Activated CD4-positive, alpha-beta T cell treated with anti-CD3 and anti-CD28 coated beads, Interleukin-2, amount 50 U/mL, for 4 hours (primary cell): Measurements from ENCODE around the gene CRTAP.
"Not testable (repeated sequence)": the region's sequence is repeated elsewhere in the genome, so short reads cannot be mapped to it uniquely, and the experiment has no call there.

Source experiments
- DNase-seq, 2 experiments: peaks; one replicate each; pipeline ENCODE4 v3.0.0-alpha.2; 2020

CRTAP gene

DNA sequence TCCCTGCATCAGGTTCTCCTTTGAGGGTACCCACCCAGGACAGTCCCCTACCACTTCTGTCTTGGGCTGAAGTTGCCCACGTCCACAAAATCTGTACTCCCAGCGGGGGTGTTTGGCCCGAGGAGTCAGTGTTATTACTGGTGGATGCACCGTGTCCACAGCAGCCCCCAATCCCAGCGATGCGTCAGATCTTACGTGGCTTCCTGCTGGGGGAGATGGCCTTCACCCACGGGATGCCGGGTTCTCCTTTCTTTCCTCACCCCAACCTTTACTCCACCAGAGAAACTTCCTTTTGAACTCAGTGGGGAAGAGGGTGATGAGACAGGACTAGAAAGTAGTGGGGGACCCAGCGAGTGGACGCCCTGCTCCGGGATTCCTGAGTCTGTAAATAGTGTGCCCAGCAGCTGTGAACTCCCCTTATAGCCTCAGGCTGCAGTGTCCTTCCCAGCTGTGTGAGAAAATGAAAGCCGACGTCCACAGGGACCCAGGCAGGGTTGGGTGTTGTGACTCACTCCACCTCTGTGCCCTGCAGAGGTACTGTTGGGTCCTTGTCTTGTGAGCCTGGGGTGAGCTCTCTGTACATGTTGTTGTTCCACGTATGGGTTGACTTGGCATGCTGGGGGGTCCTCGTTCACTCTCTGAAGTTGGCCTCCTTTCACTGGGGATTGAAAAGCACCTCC lies 31.5 kb downstream of the CRTAP start:
- DNase-seq, result no peak

DNA sequence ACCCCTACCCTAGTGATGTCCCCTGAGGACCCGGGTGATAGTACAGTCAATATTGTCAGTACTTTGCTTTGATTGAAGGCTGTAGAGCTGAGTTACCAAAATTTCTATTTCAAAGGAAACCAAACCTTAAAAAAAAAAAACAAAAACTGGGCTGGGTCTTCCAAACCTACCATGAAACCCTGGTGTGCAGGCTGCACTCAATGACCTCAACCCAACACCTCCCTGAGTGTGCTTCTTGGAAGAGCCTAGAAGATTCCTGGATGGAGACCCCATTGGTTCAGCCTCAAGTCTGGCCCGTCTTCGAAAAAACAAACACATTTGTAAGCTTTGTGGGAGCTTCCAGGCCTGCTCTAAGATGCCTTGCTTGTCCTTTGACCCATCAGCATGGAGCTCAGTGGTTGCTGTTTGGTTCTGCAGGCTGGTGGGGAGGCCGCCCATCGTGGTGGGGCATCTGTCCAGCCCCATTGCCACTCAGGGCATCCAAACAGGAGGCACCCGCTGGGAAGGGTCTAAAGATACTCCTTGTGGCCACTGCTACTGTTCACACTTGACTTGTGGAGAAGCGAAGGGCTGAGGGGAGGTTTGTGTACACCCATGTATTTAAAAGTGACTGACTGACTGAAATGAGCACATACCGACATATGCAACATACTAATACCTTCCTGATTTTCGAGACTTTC lies 32.2 kb downstream of the CRTAP start:
- no peak for DNase-seq

DNA sequence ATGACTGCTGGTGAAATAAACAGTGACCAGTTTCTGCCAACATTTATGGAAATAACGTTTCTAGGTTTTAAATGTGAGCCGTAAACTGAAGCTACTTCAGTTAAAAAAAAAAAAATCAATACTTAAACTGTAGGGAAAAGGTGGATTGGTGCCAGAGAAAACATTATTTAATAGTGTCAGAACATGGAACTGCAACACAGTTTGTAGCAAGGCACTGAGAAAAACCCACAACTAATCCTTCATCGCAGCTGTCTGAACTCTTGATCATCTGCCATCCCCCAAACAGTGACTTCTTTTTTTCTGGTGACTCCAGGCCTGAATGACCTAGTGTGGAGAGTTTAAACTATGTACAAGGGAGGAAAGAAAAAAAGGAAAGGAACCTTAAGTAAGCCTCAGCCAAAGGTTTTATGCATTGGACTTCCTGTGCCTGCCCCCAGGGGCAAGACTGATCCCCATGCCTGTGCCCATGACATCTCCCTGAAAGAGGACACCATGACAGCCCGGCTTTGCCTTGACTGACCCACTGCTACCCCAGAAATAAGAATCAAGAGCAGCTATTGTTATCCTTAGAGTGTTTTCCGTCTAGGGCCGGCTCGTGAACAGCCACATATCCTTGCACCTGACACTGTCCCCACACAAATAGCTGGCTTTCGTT lies 33.1 kb downstream of the CRTAP start:
- no peak for DNase-seq

DNA sequence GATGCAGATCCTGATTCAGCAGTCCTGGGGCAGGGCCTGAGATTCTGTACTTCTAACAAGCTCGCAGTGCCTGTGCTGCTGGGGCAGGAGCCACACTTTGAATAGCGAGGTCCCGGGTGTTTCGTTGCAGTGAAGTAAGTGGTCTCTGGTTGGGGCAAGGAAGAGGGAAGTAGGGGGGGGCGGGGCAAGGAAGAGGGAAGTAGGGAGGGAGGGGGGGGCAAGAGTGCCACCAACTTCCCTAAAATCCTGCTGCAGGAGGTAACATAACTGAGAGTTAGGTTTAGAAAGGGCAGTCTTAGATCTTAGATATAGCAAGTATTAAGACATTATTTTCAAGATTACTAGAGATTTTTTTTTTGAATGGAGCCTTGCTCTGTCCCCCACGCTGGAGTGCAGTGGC lies 35.5 kb downstream of the CRTAP start:
- DNase-seq, result no peak

DNA sequence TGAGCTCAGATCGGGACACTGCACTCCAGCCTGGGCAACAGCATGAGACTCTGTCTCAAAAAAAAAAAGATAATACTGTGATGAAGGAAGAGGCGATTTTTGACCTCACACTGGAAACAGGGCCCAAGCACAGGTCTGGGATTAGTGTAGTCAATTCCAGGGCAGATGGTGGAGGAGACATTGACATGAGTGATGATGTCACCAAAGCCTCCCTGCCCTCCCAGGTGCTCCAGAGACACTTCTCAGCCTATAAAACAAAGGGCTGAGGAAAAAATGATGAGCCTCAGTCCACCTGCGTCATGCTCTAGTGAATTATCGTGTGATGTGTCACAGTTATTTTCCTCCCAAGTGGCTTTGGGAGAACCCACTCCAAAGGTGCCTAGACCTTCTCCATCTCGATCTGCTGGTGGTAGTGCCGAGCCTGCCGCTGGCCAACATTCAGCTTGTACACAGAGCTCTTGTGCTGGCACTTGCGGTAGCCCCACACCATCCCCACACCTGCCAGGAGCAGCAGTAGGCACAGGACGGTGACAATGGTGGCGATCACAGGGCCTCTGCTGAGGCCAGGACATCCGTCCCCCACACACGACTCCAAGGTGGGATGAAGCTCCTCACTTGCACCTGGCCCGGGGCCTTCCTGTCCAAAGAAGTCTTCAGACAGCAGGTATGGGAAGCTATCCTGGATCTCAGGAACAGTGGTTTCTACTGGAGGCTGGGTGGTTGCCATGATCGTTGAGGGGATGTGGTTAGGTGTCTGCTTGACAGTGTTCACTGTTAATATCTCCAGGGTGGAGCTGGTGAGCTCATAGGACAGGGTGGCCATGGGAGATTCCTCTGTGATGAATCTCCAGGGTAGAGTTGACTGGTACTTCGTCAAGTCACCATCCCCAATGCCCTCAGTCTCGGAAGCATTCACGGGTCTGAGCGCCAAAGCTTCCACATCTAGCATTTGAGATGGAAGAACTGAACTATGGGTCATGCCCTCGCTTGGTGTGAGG lies 38.8 kb downstream of the CRTAP start:
- DNase-seq, result no peak

DNA sequence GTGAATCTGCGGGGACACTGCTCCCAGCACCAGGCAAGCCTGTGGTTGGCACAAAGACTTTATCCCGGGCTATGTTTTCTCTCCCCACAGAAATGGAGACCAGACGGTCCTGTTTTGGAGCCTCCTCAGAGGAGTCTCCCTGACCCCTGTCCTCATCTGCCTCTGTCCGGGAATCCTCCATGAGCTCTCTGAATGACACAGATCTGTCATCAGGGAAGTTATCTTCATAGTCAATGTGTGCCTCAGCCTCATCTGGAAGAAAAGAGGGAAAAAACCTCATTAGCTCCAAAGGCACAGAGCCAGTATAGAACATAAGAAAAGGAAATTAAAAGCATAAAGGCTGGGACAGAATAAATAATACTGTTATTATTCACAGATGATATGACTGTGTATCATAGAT lies 40.0 kb downstream of the CRTAP start:
- no peak for DNase-seq

DNA sequence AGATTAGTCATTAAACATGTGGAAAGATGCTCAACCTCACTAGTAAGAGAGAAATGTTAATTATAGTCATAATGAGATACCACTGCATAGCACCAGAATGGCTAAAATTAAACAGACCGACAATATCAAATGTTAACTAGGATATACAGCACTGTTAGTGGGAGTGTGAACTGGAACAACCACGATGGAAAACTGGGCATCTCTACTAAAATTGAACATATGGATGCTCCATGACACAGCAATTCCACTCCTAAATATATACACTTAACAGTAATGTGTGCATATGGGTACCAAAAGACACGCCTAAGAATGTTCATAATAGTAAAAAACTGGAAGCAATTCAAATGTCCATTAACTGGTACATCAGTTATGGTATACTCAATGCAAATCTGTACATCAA lies 41.5 kb downstream of the CRTAP start:
- no peak for DNase-seq

DNA sequence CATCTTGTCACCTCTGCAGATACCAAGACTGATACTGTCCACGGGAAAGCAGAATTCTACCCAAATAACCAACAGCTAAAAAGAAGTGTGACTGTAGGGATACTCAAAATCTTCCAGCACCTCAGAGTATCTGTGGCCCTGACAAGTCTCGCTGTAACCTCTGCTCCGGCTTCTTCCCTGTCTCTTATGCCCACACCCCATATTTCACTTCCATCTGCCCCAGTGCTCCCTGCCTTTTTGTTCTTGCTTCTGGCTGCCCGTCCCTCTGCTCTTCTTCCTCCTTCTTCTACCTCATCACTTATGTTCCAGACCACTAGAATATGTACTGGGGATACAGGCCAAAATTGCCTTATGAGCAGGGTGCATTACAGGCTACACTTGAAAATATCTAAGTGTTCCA lies 45.4 kb downstream of the CRTAP start:
- no peak for DNase-seq

DNA sequence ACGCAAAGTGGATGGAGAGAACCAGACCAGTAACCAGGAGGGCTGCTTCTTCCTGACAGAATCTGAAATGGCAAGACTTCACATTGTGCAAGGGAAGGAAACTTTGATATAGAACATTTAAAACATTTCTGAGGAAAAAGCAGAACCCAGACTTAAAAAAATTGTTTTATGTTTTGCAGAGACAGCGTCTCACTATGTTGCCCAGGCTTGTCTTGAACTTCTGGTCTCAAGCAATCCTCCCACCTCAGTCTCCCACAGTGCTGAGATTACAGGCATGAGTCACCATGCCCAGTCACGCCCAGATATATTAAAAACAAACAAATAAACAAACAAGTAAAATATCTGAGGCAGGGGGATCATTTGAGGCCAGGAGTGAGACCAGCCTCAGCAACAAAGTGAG lies 46.2 kb downstream of the CRTAP start:
- no peak for DNase-seq

DNA sequence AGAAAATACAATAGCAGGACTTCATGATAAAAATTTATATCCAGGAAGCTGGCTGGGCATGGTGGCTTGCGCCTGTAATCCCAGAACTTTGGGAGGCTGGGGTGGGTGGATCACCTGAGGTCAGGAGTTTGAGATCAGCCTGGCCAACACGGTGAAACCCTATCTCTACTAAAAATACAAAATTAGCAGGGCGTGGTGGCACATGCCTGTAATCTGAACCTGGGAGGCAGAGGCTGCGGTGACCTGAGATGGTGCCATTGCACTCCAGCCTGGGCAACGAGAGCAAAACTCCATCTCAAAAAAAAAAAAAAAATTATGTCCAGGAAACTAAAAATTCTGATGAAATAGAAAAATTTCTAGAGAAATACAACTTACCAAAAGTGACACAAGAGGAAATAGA lies 48.8 kb downstream of the CRTAP start:
- not testable (repeated sequence) for DNase-seq

DNA sequence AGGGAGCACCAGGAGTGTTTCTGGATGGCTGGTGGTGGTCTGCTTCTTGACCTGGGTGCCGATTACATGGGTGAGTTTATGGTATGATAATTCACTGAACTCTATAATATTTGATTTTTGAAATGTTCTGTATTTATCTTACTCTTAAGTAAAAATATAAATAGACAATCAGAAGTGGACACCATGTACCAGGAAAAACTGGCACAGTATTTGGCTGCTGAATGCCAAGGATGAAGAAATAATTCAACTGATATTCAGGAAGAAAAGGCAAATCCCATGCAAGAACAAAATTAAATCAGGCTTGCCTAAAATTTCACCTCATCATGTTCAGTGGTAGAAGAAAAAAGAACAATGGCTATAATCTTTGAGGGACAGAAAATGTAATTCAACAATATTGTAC lies 51.6 kb downstream of the CRTAP start:
- DNase-seq, result no peak

DNA sequence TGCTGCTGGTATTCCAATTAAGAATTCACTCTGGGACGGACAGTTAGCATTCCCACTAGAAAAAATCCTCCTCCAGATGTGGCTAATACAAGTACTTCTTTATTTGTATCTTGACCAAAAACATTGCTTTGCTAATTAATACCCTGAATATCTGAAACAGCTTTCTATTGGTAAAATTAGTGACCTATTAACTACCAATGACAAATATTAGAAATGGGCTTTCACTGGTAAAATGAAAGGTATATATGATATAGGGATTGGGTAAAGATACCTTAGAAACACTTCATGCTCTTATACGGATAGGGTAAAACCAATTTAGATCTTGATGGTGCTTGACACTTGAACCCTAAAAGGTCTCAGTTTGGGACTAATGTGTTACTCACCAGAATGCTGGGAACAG lies 52.3 kb downstream of the CRTAP start:
- no peak for DNase-seq

DNA sequence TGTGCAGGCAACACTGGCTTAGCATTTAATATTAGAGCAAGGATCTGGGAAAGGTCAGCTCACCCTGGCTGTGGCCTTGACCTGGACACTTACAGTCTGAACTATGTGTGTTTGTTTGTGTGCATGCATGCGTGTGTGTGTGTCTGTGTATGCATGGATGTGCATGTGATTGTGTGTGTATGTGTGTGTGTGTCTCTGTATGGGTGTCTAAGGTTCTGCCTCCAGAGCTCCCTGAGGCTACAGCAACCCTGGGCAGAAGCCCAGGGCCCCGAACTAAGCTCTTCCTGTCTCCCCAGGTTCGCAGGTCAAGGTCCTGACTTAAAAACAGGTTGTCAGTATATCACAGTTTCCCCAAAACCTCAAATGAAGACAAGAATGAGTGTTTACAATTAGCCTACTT lies 53.5 kb downstream of the CRTAP start:
- DNase-seq, result no peak

DNA sequence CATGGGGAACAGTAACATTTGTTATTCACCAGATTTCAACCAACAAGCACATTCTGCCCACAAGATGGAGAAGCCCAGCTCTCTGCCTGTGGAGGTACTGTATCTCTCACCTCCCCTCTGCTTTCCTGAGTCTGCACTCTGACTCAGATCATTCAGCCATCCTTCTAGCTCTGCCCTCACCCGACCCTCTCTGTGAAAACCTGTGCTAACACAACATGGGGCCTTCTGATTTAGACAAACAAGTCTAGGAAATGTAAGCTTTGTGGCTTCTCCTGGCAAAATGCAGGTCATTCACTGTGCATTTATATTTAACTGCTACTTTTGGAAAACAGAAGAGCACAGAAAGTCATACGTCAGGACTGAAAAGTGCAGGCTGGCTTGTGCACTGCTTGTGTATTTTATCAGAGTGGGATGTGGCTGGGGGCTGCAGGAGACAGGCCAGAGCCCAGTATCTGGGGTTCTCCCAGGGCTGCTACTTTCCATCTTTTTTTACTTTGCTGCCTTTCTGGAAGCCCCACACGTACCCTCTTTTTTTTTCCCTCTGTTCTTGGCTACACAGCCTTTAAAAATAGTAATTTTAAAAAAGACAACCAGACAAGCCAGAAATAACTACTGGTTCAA lies 54.0 kb downstream of the CRTAP start:
- DNase-seq, result no peak

DNA sequence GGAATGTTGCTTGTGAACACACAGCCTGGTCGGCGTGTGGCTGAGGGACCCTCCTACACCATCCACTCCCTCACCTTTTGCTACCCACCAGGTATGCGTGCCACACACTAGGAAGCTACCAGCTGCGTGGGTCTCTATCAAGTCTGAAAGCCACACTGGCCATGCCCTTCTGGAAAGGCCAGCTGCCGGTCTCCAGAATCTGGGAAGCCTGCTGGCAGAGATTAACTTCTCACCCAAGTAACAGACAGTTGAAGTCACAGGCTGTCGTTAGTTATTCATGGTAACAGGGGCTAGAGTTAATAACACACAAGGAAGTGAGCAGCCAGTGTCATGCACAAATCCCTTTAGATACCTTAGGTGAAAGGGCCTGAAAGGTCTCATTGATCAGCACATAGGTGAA lies 56.7 kb downstream of the CRTAP start:
- no peak for DNase-seq

DNA sequence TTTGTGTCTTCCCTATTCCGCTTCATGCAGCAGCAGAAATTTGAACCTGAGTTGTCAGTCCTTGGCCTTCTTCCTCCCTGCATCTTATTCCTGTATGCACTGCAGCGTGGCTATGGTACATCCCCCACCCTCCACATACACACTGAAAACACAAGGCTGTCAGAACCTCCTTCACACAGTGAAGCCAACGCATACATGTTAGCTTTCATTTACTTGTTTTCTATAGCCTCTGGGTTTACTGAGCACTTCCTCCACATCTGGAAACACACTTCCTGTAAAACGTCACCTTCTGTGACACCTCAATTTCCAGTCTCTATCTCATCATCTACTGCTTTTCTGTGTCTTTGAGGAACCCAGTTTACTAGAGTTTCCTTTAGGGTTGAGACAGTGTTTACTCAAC lies 57.8 kb downstream of the CRTAP start:
- no peak for DNase-seq

DNA sequence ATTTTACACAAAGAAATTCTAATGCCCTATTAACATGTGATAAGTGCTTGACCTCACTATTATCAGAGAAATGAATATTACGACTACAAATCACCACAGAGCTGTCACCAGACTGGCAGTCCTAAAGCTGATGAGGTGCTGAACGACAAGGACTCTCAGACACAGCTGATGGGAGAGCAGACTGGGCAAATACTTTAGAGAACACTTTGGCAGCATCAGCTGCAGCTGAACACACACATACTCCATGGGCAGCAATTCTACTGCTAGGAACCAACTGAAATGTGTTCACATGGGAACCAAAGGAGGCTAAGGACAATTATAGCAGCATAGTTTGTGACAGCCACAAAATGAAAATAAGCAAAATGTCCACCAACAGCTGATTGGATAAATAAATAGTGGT lies 59.3 kb downstream of the CRTAP start:
- no peak for DNase-seq

DNA sequence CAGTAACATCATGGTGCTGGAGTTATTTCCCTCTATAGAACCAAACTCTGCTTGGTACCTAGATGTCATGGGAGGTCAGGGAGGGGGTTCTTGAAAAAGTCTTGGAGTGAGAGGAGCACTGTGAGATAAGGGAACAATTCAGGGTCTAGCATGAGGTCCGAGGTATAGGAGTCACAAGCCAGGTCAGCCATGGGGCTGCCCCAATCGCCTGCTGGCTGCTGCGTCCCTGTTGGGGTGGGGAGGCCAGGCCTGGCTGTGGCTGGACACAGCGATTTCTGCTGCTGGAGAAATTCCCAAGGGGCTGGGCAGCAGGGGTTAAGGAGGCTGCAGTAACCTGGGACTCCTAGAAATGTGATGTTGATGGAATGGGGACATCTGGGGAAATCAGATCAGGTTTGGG lies 59.9 kb downstream of the CRTAP start:
- DNase-seq, result no peak

DNA sequence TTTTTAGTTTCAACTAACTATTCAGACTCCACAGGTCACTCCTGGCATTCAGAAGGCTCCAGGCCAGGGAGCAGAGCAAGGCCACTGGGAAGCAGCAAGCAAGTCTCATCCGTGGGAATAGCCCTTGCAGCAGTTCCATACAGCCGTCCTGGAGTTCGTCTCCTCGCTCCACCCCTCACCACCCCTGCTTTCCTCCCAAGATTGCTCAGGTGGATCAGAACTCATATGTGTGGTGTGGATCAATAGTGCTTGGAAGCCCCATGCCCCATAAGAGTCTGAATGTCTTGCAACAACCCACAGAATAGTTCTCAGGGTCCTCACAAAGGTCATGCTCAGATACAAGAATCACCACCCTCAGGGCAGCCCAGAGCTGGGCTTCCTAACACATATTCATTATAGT lies 60.3 kb downstream of the CRTAP start:
- no peak for DNase-seq

DNA sequence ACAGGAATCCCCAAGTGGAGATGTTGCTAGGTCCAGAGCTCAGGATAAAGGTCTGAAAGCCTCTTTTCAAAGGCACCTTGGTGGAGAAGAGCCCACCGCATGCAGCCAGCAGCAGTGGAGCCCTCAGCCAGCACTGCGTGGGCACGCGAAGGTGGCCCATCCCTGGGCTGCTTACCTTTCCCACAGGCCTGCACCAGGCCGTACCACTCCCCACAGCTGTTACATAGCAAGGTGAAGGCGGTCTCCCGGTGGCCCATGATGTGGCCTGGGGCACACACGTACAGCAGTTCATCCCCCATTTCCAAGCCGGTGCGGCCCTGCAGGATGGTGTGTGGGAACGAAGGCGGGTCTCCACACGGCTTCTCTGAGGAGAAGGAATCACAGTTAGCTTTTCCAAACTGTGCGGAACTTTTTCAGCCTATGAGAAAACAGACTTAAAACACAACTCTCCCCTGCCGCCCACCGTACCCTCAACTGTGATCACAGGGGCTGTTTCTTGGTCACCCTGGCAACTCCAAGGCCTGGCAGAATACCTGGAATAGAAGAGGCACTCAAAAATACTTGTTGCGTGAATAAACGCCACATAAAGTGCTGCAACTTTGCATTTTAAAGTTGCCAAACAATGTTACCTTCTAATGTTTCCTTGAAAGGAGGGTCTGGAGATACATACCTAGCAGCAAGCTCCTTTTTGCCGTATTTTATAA lies 61.0 kb downstream of the CRTAP start:
- DNase-seq, result no peak

DNA sequence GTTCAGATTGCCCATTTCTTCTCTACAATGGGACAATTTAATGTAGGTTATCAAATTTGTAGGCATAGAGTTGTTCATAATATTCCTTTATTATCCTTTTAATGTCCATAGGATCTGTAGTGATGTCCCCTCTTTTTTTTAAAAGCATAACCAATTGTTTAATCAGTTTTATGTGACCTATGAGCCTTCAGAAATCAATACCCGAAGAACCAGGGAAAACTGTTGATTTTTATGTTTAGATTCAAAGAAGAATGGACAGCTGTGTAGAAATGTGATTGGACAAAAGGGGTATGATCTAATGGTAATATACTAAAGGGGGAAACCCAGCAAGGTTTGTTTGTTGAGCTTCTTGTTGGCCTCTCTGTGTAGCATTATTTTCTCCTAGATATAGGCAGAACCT lies 65.3 kb downstream of the CRTAP start:
- DNase-seq, result no peak

DNA sequence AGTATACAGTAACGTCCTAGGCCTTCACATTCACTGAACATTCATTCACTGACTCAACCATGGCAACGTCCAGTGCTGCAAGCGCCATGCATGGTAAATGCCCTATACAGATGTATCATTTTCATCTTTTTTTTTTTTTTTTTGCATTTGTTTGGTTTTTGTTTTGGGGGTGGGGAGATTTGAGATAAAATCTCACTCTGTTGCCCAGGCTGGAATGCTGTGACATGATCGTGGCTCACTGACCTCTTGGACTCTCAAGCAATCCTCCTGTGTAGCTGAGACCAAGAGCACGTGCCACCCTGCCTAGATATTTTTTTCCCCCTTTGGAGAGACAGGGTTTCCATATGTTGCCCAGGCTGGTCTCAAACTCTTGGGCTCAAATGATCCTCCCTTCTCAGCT lies 67.4 kb downstream of the CRTAP start:
- DNase-seq, result no peak
